GM10248 (cell line): ENCODE data around the gene TBL3.

Source experiments
- CTCF ChIA-PET: fragments of 300-600 bp; sonication (Branson Sonifier 250); formaldehyde crosslinking; extraction: SDS; loops from one replicate; lab custom pipeline; 2021; ENCODE audit warnings: antibody characterized with exemption; lab: Yijun Ruan, JAX
- POLR2A ChIA-PET: fragments of 350-650 bp; sonication (Branson Sonifier 250); formaldehyde crosslinking; extraction: SDS; loops from one replicate; lab custom pipeline; 2020; ENCODE audit warnings: antibody characterized with exemption; lab: Yijun Ruan, JAX
- DNase-seq: peaks from one replicate; pipeline ENCODE4 v3.0.0; 2012; ENCODE audit errors: extremely low spot score
- TF ChIP-seq, protein P1 (sequence below): IDR thresholded peaks from 2 replicates; pipeline ENCODE4 v1.5.1; 2012; ENCODE audit warnings: mild to moderate bottlenecking, low read depth; ENCODE audit errors: extremely low read depth, missing control alignments, control extremely low read depth

Gene TBL3

DNA sequence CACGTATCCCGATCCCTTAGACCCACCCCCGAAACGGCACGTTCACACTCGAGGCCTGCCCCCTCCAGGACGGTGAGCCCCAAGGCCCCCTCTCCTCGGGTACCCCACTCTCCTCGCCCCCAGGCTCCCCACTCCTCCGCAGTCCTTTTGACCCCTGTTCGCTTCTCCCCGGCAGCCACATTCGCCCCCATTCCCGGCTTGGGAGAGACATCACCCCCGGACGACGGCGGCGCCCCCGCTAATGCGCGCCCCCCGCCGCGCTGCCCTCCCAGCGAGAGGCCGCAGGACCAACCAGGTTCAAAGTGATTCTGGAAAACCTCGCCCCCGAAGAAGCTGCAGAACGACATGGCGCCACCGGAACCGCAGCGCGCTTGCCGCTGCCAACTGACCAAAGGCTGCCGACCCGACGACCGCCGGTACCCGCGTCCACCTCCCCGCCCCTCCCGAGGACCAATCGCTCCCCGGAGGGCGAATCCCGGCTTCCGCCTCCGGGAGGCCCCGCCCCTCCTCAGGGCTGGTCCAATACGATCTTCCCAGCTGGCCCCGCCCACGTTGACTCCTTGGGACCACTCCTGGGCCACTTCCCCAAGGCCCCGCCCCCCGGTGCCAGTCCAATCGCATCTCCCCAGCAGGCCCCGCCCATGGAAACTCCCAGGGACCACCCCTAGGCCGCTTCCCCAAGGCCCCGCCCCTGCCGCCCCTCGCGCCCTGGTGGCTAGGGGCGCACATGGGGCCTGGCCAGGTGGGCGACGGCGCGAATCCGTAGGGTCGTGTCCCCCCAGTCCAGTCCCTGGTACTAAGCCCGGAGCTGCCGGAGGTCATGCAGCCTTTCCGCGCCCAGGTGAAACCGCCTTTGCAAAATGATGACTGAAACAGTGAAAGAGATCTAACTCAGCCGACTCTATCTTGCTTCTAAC is 28.8 kb upstream of the TBL3 start, which contains the start of gene MSRB1:
Gene MSRB1, minus strand, starts transcription at position 390 of the 917 bp plus-strand sequence. Its CDS starts 43 bp downstream, at position 347.
- TF ChIP-seq, protein P1, sequence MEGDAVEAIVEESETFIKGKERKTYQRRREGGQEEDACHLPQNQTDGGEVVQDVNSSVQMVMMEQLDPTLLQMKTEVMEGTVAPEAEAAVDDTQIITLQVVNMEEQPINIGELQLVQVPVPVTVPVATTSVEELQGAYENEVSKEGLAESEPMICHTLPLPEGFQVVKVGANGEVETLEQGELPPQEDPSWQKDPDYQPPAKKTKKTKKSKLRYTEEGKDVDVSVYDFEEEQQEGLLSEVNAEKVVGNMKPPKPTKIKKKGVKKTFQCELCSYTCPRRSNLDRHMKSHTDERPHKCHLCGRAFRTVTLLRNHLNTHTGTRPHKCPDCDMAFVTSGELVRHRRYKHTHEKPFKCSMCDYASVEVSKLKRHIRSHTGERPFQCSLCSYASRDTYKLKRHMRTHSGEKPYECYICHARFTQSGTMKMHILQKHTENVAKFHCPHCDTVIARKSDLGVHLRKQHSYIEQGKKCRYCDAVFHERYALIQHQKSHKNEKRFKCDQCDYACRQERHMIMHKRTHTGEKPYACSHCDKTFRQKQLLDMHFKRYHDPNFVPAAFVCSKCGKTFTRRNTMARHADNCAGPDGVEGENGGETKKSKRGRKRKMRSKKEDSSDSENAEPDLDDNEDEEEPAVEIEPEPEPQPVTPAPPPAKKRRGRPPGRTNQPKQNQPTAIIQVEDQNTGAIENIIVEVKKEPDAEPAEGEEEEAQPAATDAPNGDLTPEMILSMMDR = no peak
- CTCF ChIA-PET = interaction anchor here (1.0 to 1.6 kb wide), 4 partner anchors 11 to 16 kb away, joined by 3 to 4 read pairs (median 4); partner anchors contain the start of gene RPL3L
- DNase-seq = peak; percentile 100
- POLR2A ChIA-PET = interaction anchor here (0.5 to 2.2 kb wide), 5 partner anchors 15 to 212 kb away, joined by 3 to 19 read pairs (median 5); partner anchors contain the start of genes RPS2 and TRAF7

DNA sequence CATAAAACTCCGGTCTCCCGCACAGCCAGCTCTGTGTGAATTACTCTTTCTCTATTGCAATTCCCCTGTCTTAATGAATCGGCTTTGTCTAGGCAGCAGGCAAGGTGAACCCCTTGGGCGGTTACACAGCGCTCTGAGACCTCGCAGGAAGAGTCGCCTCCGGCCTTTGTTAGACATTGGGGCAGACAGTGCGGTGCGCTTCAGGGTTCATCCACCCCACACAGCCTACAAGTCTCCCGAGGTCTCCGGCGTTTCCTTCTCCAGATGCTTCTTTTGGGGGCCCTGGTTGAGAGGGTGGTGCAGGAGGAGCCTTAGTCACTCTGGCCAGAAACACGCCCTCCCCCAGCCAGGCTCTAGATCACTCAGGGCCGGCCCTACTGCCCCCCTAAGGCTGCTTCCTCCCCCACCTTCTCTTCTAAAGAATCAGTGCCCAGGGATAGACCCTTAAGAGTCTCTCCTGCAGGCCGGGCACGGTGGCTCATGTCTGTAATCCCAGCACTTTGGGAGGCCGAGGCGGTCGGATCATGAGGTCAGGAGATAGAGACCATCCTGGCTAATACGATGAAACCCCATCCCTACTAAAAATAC is 27.1 kb upstream of the TBL3 start:
- DNase-seq = no peak
- TF ChIP-seq, protein P1 = no peak
- ChIA-PET CTCF (interaction anchor here (1.2 to 1.6 kb wide), 2 partner anchors 10 to 16 kb away, joined by 3 to 4 read pairs; partner anchors contain the start of gene RPL3L), POLR2A (interaction anchor here (2.2 kb wide), 1 partner anchor 20 kb away, joined by 19 read pairs; the partner anchor contains the start of gene RPS2)

DNA sequence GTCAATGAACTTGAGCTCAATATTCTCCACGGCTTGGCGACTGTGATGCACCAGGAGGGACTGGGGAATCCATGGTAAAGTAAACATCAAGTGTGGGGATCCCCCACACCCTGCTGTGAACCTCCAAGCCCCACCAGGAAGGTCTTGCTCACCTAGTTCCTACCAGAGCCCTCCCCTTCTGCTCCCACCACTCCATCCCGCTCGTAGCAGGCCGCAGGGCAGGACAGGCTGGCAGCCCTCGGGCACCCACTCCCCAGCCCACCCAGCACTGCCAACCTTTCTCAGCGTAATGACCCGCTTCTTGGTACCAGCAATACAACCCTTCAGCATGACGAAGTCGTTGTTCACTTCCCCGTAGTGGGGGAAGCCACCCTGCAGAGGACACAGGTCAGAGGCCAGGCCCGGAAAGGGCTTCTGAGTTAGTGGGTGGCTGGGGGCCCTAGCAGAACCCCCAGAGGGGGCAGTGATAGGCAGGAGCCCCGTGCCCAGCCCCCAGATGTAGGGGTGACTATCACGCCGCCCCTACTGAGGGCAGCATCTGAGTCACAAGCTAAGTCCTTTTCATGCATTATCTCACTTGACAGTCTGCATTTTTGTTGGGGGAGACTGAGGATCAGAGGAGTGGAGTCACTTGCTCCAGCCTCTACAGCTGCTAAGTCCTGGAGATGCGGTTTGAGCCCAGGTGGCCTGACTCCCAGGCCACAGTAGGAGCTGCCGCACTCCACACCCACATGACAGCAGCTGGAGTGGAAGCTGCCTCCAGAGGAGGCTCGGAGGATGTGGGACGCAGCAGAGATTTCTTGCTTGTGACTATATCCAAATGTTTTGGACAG is 26.1 kb upstream of the TBL3 start:
- DNase-seq = no peak
- ChIA-PET CTCF (interaction anchor here (1.2 to 1.6 kb wide), 3 partner anchors 10 to 17 kb away, joined by 3 to 5 read pairs (median 5); partner anchors contain the start of gene NDUFB10), POLR2A (interaction anchor here (1.0 to 1.4 kb wide), 2 partner anchors 19 to 210 kb away, joined by 3 to 4 read pairs; partner anchors contain the start of genes RPS2 and TRAF7)
- TF ChIP-seq, protein P1 = no peak

DNA sequence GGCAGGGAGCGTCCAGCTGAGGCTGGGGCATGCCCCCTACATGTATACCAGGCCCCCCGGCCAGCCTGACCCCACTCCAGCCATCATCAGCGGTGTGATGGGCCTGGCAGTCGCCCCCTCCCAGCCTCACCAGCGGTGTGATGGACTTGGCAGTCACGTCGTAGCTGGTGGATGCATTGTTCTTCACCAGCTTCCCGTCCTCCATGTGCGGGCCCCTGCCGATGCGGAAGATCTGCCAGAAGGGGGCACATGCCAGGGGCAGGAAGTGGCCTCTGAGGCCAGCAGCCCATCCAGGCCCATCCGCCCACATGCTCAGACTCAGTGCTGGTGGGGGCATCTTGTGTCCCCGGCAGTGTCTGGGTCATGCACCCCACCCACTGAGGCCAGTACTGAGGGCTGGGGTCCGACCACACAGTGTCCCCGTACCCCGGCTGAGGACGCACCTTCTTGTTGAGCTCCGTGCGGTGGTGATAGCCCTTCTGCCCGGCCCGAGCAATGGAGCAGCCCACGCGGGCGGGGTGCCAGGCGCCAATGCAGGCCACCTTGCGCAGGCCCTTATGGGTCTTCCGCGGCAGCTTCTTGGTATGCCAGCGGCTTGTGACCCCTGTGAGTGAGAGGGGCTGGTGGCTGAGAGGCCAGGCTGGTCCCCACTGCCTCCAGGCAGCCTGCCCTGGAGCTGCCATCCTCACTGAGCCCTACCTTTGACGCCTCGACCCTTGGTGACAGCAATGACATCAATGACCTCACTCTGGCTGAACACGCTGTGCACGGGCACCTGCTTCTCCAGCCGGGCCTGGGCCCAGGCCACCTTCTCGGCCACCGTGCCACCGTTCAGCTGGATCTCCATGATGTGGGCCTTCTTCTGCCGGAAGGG is 25.1 kb upstream of the TBL3 start:
- TF ChIP-seq, protein P1 = no peak
- CTCF ChIA-PET = interaction anchor here (1.0 to 1.6 kb wide), 3 partner anchors 9 to 12 kb away, joined by 3 to 5 read pairs (median 5); partner anchors contain the start of gene NDUFB10
- no peak for DNase-seq
- POLR2A ChIA-PET = interaction anchor here (0.6 to 1.4 kb wide), 3 partner anchors 18 to 413 kb away, joined by 3 to 5 read pairs (median 4); partner anchors contain the start of genes RPS2, TMEM204 and TRAF7

DNA sequence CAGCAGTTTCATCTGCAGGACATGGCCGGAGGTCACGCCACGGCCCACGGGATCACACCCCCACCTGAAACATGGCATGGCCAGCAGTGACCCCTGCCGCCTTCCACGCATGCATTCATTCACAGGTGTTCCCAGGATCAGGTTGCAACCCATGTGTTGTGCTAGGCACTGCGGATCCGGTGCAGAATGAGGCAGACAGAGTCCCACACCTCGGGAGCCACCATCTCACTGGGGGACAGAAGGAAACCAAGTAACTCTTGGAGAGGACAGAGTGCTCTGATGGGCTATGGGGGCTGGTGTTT is 24.5 kb upstream of the TBL3 start:
- no peak for DNase-seq
- TF ChIP-seq, protein P1 = no peak
- CTCF ChIA-PET = interaction anchor here (1.0 to 1.4 kb wide), 2 partner anchors 8 to 10 kb away, joined by 3 to 5 read pairs; no protein-coding TSS in a partner anchor
- POLR2A ChIA-PET = interaction anchor here (0.6 kb wide), 1 partner anchor 414 kb away, joined by 5 read pairs; the partner anchor contains the start of gene TMEM204
